GM12891 (cell line): ENCODE measurements around the gene AP2A2.

ENCODE experiments used
- PAX5 ChIP-seq: IDR thresholded peaks from 2 replicates; pipeline ENCODE4 v1.6.1; 2011; ENCODE audit warnings: low read length, moderate library complexity, mild to moderate bottlenecking; ENCODE audit not compliant: insufficient read depth, severe bottlenecking
- POLR2A ChIP-seq: IDR thresholded peaks from 2 replicates; pipeline ENCODE4 v1.6.1; 2011; ENCODE audit warnings: low read depth, low read length, control low read depth
- POLR2AphosphoS5 ChIP-seq: IDR thresholded peaks from 2 replicates; pipeline ENCODE4 v1.6.1; 2011; ENCODE audit warnings: low read depth, low read length, control low read depth
- POU2F2 ChIP-seq: IDR thresholded peaks from 2 replicates; pipeline ENCODE4 v1.6.1; 2011; ENCODE audit warnings: low read depth, mild to moderate bottlenecking, control low read depth, low read length, moderate library complexity
- TAF1 ChIP-seq: IDR thresholded peaks from 2 replicates; pipeline ENCODE4 v1.6.1; 2011; ENCODE audit warnings: low read depth, low read length, control low read depth

GRCh38 chr11:1014276-1014675 lies 88.6 kb downstream of the AP2A2 start:
- TF ChIP-seq POLR2A, result no peak
- TF ChIP-seq TAF1, result no peak
- TF ChIP-seq POLR2AphosphoS5, result no peak
- no peak for TF ChIP-seq PAX5
- no peak for TF ChIP-seq POU2F2
